NCI-H82 treated with DMSO at 0.1 percent for 48 hours (cell line): ENCODE measurements around the gene CYP46A1.
A peak's percentile ranks its signal among the peaks of the same experiment; 100 is the strongest.

Source experiments
- DNase-seq: peaks from one replicate; lab custom pipeline; 2025; ENCODE audit not compliant: unreplicated experiment; lab: John Stamatoyannopoulos, UW

CYP46A1 gene

GRCh38 chr14:99742074-99742473 is 58.0 kb downstream of the CYP46A1 start:
- DNase-seq = no peak

- DNase-seq = no peak
Observed at GRCh38 chr14:99742509-99743487, 58.7 kb downstream of the CYP46A1 start.

- DNase-seq = no peak
Observed at GRCh38 chr14:99744199-99744872, 60.2 kb downstream of the CYP46A1 start.

GRCh38 chr14:99744873-99745224 is 60.8 kb downstream of the CYP46A1 start:
- DNase-seq = no peak

GRCh38 chr14:99745307-99745951 is 61.3 kb downstream of the CYP46A1 start:
- no peak for DNase-seq

GRCh38 chr14:99747167-99747566 is 63.1 kb downstream of the CYP46A1 start:
- no peak for DNase-seq

GRCh38 chr14:99747582-99748330 is 63.7 kb downstream of the CYP46A1 start:
- no peak for DNase-seq

- no peak for DNase-seq
Observed at GRCh38 chr14:99748529-99748928, 64.4 kb downstream of the CYP46A1 start.

- no peak for DNase-seq
Observed at GRCh38 chr14:99749142-99749541, 65.0 kb downstream of the CYP46A1 start.

- no peak for DNase-seq
Observed at GRCh38 chr14:99749763-99750715, 65.9 kb downstream of the CYP46A1 start.

GRCh38 chr14:99750746-99751450 is 66.8 kb downstream of the CYP46A1 start:
- no peak for DNase-seq

- DNase-seq = no peak
Observed at GRCh38 chr14:99751539-99752485, 67.7 kb downstream of the CYP46A1 start.

- DNase-seq = no peak
Observed at GRCh38 chr14:99752486-99753121, 68.5 kb downstream of the CYP46A1 start.

- no peak for DNase-seq
Observed at GRCh38 chr14:99753225-99754140, 69.4 kb downstream of the CYP46A1 start.

- peak; percentile 52 for DNase-seq
Observed at GRCh38 chr14:99754141-99755067, 70.3 kb downstream of the CYP46A1 start.

- no peak for DNase-seq
Observed at GRCh38 chr14:99755068-99755405, 70.9 kb downstream of the CYP46A1 start.
